HG03571 (cell line): ENCODE data around the gene KRT72.

Experiments
- ATAC-seq: cut with Tn5 transposase; IDR thresholded peaks from one replicate; pipeline ENCODE4 v1.9.1; 2021; ENCODE audit not compliant: unreplicated experiment

Gene KRT72

DNA sequence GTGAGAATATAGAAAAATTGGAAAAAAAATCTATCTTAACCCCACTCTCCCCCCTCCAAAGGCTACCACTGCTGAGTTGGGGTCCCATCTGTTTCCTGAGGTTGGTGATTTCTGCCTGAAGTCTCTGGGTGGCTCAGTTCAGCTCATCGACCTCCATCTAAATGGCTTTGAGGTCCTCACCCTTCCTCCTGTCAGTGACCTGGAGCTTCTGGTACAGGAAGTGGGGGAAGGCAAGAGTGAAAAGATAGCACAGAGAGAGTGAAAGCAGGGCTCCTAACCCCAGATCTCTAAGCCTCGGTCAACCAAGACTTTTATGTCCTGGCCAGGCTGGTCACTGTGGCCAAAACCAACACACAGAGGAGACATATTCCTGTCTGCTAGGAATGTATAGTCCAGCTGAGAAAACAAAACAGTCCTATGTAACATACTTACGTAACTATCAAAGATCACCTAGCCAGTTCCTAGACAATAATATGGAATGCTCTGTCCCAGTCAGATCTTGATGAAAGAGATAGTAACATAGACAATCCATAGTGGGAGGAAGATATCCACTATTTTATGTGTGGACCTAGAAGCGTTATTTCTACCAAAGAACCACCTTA is 29.4 kb upstream of the KRT72 start:
- ATAC-seq: no peak

DNA sequence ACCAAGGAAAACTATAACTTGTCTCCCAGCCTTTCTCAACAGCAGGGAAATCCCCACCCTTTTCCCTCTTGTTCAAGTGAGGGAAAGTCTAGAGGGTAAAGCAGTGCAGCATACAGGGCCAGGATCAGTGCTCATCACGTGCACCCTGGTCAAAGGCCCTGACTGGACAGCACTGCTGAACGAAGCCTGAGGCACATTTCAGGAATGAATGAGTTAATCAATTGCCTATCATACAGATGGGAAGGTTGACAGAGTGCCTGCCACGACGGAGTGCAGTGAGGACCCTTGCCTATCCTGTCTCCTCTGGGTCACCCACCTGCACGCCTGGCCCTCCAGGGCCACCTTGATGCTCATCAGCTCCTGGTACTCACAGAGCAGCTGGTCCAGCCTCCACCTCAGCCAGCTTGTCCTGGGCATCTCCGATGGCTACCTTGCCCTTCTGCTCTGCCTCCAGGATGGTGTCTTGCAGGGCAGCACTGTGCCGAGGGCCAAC is 28.8 kb upstream of the KRT72 start:
- no peak for ATAC-seq

DNA sequence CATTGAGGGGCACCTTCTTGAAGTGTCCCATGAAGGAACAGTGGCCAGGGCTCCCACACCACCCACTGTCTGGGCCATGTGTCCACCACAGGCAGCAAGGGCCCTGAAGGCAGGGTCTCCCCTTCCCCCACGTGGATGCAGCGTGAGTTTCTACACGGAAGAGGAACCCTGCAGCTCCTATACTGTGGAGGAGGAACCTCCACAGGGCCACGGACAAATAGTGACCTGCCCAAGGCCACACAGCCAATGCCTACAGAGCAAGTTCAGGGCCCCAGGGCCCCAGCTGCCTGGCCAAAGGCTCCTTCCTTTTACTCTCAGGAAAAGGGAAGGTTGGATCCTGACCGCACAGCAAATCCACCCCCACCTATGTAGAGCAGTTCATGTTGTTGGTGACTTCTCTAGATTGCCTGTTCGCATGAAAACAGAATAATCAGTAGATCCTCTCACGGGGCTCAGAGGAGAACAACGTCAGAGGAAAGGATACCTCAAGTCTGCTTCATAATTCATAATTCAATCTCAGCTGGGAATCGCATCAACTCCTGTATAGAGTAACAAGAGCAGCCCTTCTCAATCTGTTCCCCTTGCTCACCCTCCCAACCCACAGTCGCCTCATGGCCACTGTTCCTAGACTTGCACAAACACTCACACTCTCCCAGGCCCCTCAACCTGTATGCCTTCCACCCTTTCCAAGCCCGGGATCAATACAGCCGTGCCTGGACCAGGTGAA is 28.2 kb upstream of the KRT72 start:
- no peak for ATAC-seq

DNA sequence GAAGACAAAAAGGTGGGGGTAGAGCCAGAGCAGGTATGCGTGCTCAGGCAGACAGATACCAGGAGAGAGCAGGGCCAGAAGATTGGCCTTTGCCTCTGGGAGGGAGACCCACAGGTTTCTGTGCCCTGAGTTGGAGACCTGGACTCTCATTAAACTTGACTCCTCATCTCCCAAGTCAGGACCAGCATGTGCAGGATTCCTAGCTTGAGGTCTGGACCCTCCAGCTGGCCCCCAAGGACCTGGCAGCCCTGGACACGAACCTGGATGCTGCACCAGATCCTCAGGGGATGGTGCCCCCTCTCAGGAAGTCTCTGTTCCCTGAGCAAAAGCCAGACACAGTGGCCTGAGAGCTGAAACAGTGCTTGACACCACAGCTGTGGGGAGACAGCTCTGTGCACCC is 27.6 kb upstream of the KRT72 start:
- no peak for ATAC-seq

GRCh38 chr12:52628111-52628507 is 26.8 kb upstream of the KRT72 start:
- ATAC-seq: no peak

- ATAC-seq: no peak
Observed at GRCh38 chr12:52627395-52628110, 26.3 kb upstream of the KRT72 start.

- ATAC-seq: no peak
Observed at GRCh38 chr12:52622349-52622748, 21.1 kb upstream of the KRT72 start.

DNA sequence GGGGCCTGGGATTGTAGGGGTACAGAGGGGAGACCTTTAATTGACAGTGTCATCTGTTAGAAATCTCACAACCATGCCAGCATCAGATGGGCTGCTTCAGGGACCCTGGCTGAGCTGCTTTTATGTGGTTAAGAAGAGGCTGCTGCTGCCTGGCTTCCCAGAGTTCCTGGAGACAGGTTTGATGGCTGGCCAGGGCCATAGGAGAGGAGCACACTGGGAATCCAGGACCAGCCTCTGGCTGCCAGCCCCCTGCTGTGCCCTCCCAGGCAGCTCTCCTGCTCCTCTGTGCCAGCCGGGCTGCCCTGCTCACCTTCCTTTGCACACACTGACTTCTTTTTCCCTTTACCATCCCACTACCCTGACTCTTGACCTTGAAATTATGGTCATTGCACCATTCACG is 17.6 kb upstream of the KRT72 start:
- ATAC-seq: no peak

- no peak for ATAC-seq
Observed at GRCh38 chr12:52618216-52618615, 17.0 kb upstream of the KRT72 start, which contains the start of gene KRT73. KRT73 (minus strand) TSS chr12:52618559; CDS start chr12:52618524, 35 bp downstream.

GRCh38 chr12:52617403-52617785 is 16.1 kb upstream of the KRT72 start:
- no peak for ATAC-seq

DNA sequence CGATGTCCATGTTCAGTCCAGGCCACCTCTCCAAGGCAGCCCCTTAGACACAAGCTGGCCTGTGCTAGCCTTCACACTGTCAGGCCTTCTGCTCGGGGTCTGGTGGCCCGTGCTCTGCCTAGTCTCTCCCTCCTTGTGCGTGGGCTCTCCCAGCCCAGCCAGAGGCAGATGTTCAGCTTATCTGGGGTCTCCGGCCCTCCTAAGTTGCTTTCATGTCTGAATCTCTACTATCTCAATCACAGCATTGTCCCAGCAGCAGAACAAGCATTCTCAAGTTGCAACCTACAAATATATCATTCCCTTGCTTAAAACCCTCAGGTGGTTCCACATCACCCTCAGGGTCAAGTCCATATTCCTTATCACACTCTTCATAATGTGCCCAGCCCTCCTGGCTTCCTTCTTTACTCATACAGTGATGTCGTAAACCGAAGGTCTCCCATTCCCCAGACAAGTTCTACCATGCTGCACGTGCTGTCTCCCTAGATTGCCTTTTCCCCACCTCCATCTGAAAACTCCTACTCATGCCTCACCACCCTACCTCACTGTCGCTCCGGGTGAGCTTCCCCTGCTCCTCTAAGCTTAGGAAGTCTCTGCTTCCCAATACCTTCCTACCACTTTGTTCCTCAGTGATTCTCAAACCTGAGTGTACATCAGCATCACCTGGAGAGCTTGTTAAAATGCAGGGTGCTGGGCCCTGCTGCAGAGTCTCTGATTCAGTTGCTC is 15.6 kb upstream of the KRT72 start:
- ATAC-seq: no peak

- ATAC-seq: no peak
Observed at GRCh38 chr12:52615912-52616311, 14.6 kb upstream of the KRT72 start.

GRCh38 chr12:52615208-52615868 is 14.1 kb upstream of the KRT72 start:
- no peak for ATAC-seq

- no peak for ATAC-seq
Observed at GRCh38 chr12:52614381-52615207, 13.3 kb upstream of the KRT72 start.

DNA sequence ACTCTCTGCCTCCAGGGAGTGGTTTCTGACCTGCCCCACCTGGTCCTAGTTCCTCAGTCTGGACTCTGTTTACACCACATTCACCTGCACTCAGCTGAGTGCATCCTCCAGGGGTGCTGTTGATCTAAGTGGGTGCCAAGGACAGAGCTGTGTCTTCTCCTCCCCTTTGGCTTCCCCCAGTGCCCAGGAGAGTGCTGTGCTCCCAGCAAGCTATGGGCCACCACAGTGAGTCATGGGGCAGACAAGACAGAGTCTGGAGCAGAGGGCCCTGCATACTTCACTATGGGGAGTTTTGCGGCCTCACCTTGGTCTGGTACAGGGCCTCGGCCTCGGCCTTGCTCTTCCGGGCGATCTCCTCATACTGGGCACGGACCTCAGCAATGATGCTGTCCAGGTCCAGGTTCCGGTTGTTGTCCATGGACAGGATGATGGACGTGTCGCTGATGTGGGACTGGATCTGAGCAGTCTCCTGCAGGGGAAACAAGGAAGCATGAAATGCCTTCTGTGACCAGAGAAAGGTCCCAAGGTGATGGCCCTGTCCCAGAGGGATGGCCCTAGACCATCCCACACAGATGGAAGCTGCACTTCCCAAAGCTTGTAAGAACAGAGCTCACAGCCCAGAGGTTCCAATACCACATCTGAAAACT is 12.2 kb upstream of the KRT72 start:
- ATAC-seq: no peak

DNA sequence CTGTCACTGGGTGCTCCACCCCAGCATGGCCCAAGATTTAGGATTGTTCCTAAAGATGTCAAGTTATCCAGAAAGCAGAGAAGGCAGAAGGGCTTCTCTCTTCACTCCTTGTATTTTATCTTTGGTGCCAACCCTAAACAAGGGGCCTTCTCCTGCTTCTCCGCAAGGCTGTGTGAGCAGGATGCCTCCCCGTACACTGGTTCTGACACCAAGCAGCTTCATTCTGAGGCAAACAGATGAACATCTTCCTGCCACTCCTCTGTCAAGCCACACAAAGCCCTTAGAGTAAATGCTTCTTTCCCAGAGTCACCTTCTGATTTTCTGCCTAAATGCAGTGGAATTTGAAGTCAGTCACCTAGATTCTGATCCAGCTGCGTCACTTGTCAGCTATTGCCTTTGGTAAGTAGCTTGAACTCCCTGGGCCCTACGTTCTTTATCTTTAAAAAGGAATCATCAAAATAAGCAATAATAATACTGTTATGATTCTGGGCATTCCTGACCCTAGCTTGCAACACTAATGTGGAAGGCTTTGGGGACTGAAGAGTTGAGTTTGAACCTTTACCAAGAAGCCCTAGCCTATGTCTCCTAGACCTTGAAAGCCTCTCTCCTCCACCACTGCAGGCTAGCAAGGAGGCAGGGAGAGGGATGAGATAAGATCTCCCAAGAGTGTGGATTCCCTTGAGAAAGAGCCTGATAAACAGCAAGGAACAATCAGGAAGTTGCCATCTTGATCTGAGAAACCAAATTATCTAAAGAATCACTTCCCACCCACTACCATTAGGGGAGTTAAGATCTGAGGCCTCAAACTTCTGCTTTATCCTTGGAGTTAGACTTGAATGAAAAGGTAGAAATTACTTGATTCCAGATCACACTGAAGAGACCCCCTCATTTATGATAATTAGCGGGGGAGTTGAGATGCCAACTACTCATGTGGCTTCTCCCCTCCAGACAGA is 11.4 kb upstream of the KRT72 start:
- no peak for ATAC-seq

DNA sequence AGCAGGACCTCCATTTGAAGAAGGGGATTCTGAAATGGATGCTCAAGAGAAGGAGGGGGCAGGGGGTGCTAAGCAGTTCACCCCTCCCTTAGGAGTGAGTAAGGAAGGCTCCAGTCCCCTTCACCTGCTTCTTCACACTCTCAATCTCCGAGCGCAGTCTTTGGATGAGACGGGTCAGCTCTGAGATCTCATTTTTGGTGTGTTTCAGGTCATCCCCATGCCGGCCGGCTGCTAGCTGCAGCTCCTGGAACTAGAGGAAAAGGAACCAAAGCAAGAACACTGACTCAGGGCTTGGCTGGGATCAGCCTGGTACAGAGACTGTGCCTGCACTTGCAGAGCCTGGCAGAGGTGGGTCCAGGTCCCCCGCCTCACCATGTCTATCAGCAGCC is 9.8 kb upstream of the KRT72 start:
- ATAC-seq: no peak

- ATAC-seq: no peak
Observed at GRCh38 chr12:52608826-52609630, 7.8 kb upstream of the KRT72 start.
